GM12878 (cell line): ENCODE data around the gene DHRS12. TPM values are rescaled to one million over a fixed set of nuclear protein-coding genes. Genes with fewer than 3 reads are reported as not detected.

Experiments used
- ATAC-seq: fragments of 200-7000 bp; cut with Tn5 transposase; 3 replicates; pipeline ENCODE4 v1.9.1; 2020; ENCODE audit warnings: mild to moderate bottlenecking, moderate library complexity
- BruUV-seq: library from RNA; stranded (reverse); fragments of 400-500 nt; replicated peaks from 2 replicates; lab custom pipeline; 2021; lab: Mats Ljungman, UMichigan
- CTCF ChIA-PET: fragments of 300-600 bp; sonication (Branson Sonifier 250); formaldehyde crosslinking; extraction: SDS; loops from one replicate; lab custom pipeline; 2021; ENCODE audit warnings: inconsistent platforms; lab: Yijun Ruan, JAX
- POLR2A ChIA-PET: fragments of 350-600 bp; formaldehyde crosslinking; extraction: SDS; loops from one replicate; lab custom pipeline; 2021; ENCODE audit warnings: inconsistent platforms; lab: Charles Lee
- RAD21 ChIA-PET: fragments of 300-600 bp; sonication (Branson Sonifier 250); formaldehyde crosslinking; loops from one replicate; lab custom pipeline; 2023; ENCODE audit warnings: antibody characterized with exemption; ENCODE audit not compliant: unreplicated experiment; lab: Charles Lee
- SMC1A ChIA-PET: fragments of 300-600 bp; sonication (Branson Sonifier 250); formaldehyde crosslinking; loops from one replicate; lab custom pipeline; 2023; ENCODE audit not compliant: unreplicated experiment, uncharacterized antibody; lab: Charles Lee
- DNase-seq: peaks from one replicate; pipeline ENCODE4 v3.0.0-alpha.2; 2011; ENCODE audit warnings: low read depth, low spot score
- FAIRE-seq: peaks from 3 replicates; lab custom pipeline; 2011; peaks lifted over from hg19 to GRCh38; lab: Jason Lieb, UNC
- H2AFZ ChIP-seq: 2 replicates; pipeline ENCODE4 v1.6.0; 2011; ENCODE audit warnings: low read depth, low read length, control low read depth; ENCODE audit not compliant: control insufficient read depth
- H3K27ac ChIP-seq: 2 replicates; pipeline ENCODE4 v1.5.1; 2011; ENCODE audit warnings: control low read depth; ENCODE audit not compliant: control insufficient read depth, insufficient read depth
- H3K27me3 ChIP-seq, 2 experiments: replicated peaks in 1 of 2; 2 replicates each; pipeline versions ENCODE4 v1.6.0 to v1.6.1; 2011; ENCODE audit warnings: low read length in 1 of 2; ENCODE audit not compliant: control insufficient read depth in 2 of 2, insufficient read depth in 2 of 2
- H3K36me3 ChIP-seq, 2 experiments: 2 replicates each; pipeline ENCODE4 v1.5.1; 2011; ENCODE audit warnings: low read length in 1 of 2; ENCODE audit not compliant: control insufficient read depth in 2 of 2, insufficient read depth in 2 of 2
- H3K4me1 ChIP-seq: 2 replicates; pipeline ENCODE4 v1.6.1; 2011; ENCODE audit warnings: mild to moderate bottlenecking, low read length, moderate library complexity, mixed read lengths; ENCODE audit not compliant: control insufficient read depth, insufficient read depth
- H3K4me2 ChIP-seq: 2 replicates; pipeline ENCODE4 v1.6.0; 2011; ENCODE audit warnings: control low read depth; ENCODE audit not compliant: control insufficient read depth, insufficient read depth
- H3K4me3 ChIP-seq: fragments of 200-600 bp; sonication (generic); 2 replicates; pipeline ENCODE4 v1.5.1; 2016
- H3K79me2 ChIP-seq: 2 replicates; pipeline ENCODE4 v1.6.0; 2011; ENCODE audit warnings: low read length; ENCODE audit not compliant: control insufficient read depth, insufficient read depth
- H3K9ac ChIP-seq: 2 replicates; pipeline ENCODE4 v1.8.0; 2011; ENCODE audit warnings: low read length, control low read depth, mixed read lengths; ENCODE audit not compliant: control insufficient read depth, insufficient read depth
- H3K9me3 ChIP-seq: replicated peaks from 3 replicates; pipeline ENCODE4 v1.5.1; 2011; ENCODE audit warnings: mild to moderate bottlenecking, low read length; ENCODE audit not compliant: control insufficient read depth, insufficient read depth
- H4K20me1 ChIP-seq: 2 replicates; pipeline ENCODE4 v1.6.0; 2011; ENCODE audit not compliant: control insufficient read depth, insufficient read depth
- EED ChIP-seq: sonication (generic); IDR thresholded peaks from 2 replicates; pipeline ENCODE4 v1.6.1; 2016; ENCODE audit warnings: antibody characterized with exemption, low read depth
- EP300 ChIP-seq, 2 experiments: fragments of 150-350 bp in 1 of 2; IDR thresholded peaks; 2 replicates each; pipeline ENCODE4 v1.6.1; 2011 to 2012; ENCODE audit warnings: low read depth in 2 of 2, low read length in 2 of 2, borderline replicate concordance in 1 of 2, improper control_type of control experiment in 1 of 2, inconsistent platforms in 1 of 2; ENCODE audit not compliant: control insufficient read depth in 1 of 2
- HDAC2 ChIP-seq: fragments of 200-600 bp; sonication (generic); IDR thresholded peaks from 2 replicates; pipeline ENCODE4 v1.6.1; 2017
- IKZF1 ChIP-seq: fragments of 450-650 bp; conservative IDR thresholded peaks from 2 replicates; pipeline ENCODE4 v1.6.1; 2017; ENCODE audit warnings: antibody characterized with exemption, mild to moderate bottlenecking
- IKZF2 ChIP-seq, 2 experiments: fragments of 450-650 bp; IDR thresholded peaks; 2 replicates each; pipeline ENCODE4 v1.6.1; 2017; ENCODE audit warnings: mild to moderate bottlenecking in 2 of 2, moderate library complexity in 2 of 2
- JUNB ChIP-seq: IDR thresholded peaks from 2 replicates; pipeline ENCODE4 v1.6.1; 2016; ENCODE audit warnings: antibody characterized with exemption, mild to moderate bottlenecking
- MTA2 ChIP-seq: fragments of 450-650 bp; IDR thresholded peaks from 2 replicates; pipeline ENCODE4 v1.6.1; 2016; ENCODE audit warnings: low read depth, mild to moderate bottlenecking, moderate library complexity
- NBN ChIP-seq: fragments of 450-650 bp; IDR thresholded peaks from 2 replicates; pipeline ENCODE4 v1.6.1; 2016
- NFIC ChIP-seq: IDR thresholded peaks from 2 replicates; pipeline ENCODE4 v1.6.1; 2012; ENCODE audit warnings: low read depth, mild to moderate bottlenecking, inconsistent platforms, low read length, moderate library complexity
- NR2C2 ChIP-seq: IDR thresholded peaks from 2 replicates; pipeline ENCODE4 v1.6.1; 2011; ENCODE audit warnings: borderline replicate concordance, low read depth; ENCODE audit not compliant: control insufficient read depth, insufficient read length
- PAX5 ChIP-seq: IDR thresholded peaks from 2 replicates; pipeline ENCODE4 v1.6.1; 2011; ENCODE audit warnings: low read depth, low read length, borderline replicate concordance
- POU2F2 ChIP-seq: IDR thresholded peaks from 3 replicates; pipeline ENCODE4 v1.6.1; 2011; ENCODE audit warnings: low read depth, mild to moderate bottlenecking, low read length, borderline replicate concordance
- RAD51 ChIP-seq: fragments of 450-650 bp; IDR thresholded peaks from 2 replicates; pipeline ENCODE4 v1.6.1; 2016; ENCODE audit warnings: moderate library complexity, mild to moderate bottlenecking, inconsistent platforms
- SIX5 ChIP-seq: IDR thresholded peaks from 2 replicates; pipeline ENCODE4 v1.6.1; 2011; ENCODE audit warnings: mild to moderate bottlenecking, low read depth, low read length, moderate library complexity; ENCODE audit not compliant: severe bottlenecking
- SMAD1 ChIP-seq: fragments of 450-650 bp; IDR thresholded peaks from 2 replicates; pipeline ENCODE4 v1.6.1; 2018; ENCODE audit warnings: mild to moderate bottlenecking, low read depth; ENCODE audit not compliant: partially characterized antibody
- SP1 ChIP-seq: IDR thresholded peaks from one replicate; pipeline ENCODE4 v1.6.1; 2011; ENCODE audit warnings: low read depth, low read length
- SPI1 ChIP-seq: IDR thresholded peaks from 2 replicates; pipeline ENCODE4 v1.6.1; 2011; ENCODE audit warnings: low read depth, mild to moderate bottlenecking, low read length, moderate library complexity, borderline replicate concordance; ENCODE audit not compliant: insufficient read depth
- STAT3 ChIP-seq: IDR thresholded peaks from 2 replicates; pipeline ENCODE4 v1.6.1; 2011; ENCODE audit warnings: low read depth, low read length, improper control_type of control experiment
- TCF3 ChIP-seq: IDR thresholded peaks from 2 replicates; pipeline ENCODE4 v1.6.1; 2012; ENCODE audit warnings: low read depth, mild to moderate bottlenecking, low read length, borderline replicate concordance; ENCODE audit not compliant: insufficient read depth
- YBX1 ChIP-seq: fragments of 450-650 bp; IDR thresholded peaks from 2 replicates; pipeline ENCODE4 v1.6.1; 2016; ENCODE audit warnings: antibody characterized with exemption
- ZBTB11 ChIP-seq: fragments of 450-650 bp; formaldehyde crosslinking; IDR thresholded peaks from 2 replicates; pipeline ENCODE4 v1.5.0; 2022; ENCODE audit warnings: mild to moderate bottlenecking, missing genetic modification characterization
- ZNF207 ChIP-seq: fragments of 450-650 bp; IDR thresholded peaks from 2 replicates; pipeline ENCODE4 v1.6.1; 2014; ENCODE audit warnings: antibody characterized with exemption, mild to moderate bottlenecking, borderline replicate concordance
- WGBS: methylation state at CpG from one replicate; pipeline ENCODE4 v1.1.6; 2016; ENCODE audit warnings: low lambda C conversion rate; ENCODE audit not compliant: insufficient replicate concordance, insufficient coverage; ENCODE audit errors: missing lambda C conversion rate; 5-methylcytosine and 5-hydroxymethylcytosine counted together
- in situ Hi-C: fragments of 300-500 bp; cut with MboI; formaldehyde crosslinking; loops from 9 replicates; pipeline ENCODE4 v1.14.3; 2018; ENCODE audit warnings: mixed read lengths
- intact Hi-C: fragments of 100-400 bp; cut with micrococcal nuclease; formaldehyde crosslinking; loops from one replicate; pipeline ENCODE4 v1.14.2; 2022; ENCODE audit not compliant: unreplicated experiment
- polyA plus RNA-seq, 11 experiments: library from polyadenylated mRNA; depleted of rRNA in 4 of 11; unstranded in 6 of 11; stranded (reverse) in 5 of 11; fragments of >200 nt; fragmentation: Nextera tagmentation in 4 of 11; fragmentation: Illumina TruSeq in 1 of 11; extraction: Ambion mirVana in 4 of 11; extraction: Trizol in 1 of 11; gene quantifications; 1 replicate in 1 of 11; 2 replicates in 10 of 11; pipeline versions ENCODE4 v1.2.1 to v1.2.3, GENCODE V29; 2011 to 2016; ENCODE audit warnings: inconsistent platforms in 2 of 11, missing spikeins in 2 of 11, low read depth in 1 of 11
- total RNA-seq, 4 experiments: library from RNA; depleted of rRNA in 3 of 4; stranded (reverse); fragments of >200 nt in 3 of 4; fragmentation: Illumina TruSeq in 1 of 4; extraction: Trizol in 1 of 4; gene quantifications; 2 replicates each; pipeline versions ENCODE4 v1.2.1 to v1.2.3, GENCODE V29; 2013 to 2021

DHRS12 gene
- total and polyA plus RNA-seq, 10 of the 15 experiments (the other 5 are each of a cell fraction or from before 2014, with no cell fraction given) = 2.9 to 11.3 (median 8.2) TPM

- ChIA-PET SMC1A (interaction anchor here (0.7 to 4.9 kb wide), 6 partner anchors 10 to 304 kb away, joined by 3 to 36 read pairs (median 6); no protein-coding TSS in a partner anchor), CTCF (interaction anchor here (0.7 to 6.3 kb wide), 8 partner anchors 10 to 309 kb away, joined by 3 to 44 read pairs (median 5); partner anchors contain the start of gene TMEM272), RAD21 (interaction anchor here (0.7 to 1.9 kb wide), 4 partner anchors 10 to 366 kb away, joined by 3 to 7 read pairs (median 4); partner anchors contain the start of gene INTS6), POLR2A (no interaction called here)
- Histone ChIP-seq H3K4me1 (peaks cover 28% of the 10 kb centered on the region), H3K36me3 (no peaks in the 10 kb centered on the region), H3K4me3 (no peak overlapping the region), H4K20me1 (no peaks in the 10 kb centered on the region), H3K79me2 (no peaks in the 10 kb centered on the region), H3K9me3 (no peaks in the 10 kb centered on the region), H3K27me3 (no peaks in the 10 kb centered on the region), H3K27ac (peak overlapping the region; percentile 27; the same call in 1 of the 2 replicates), H3K4me2 (peak overlapping the region; percentile 52; the same call in 1 of the 2 replicates), H3K9ac (no peak overlapping the region), H2AFZ (no peak overlapping the region)
- WGBS = 40% methylated on average over 9 of the region's 9 CpGs
- FAIRE-seq (no peak), ATAC-seq (peak; percentile 76), DNase-seq (no peak)
- in situ Hi-C loops = no loop called here
- BruUV-seq = no TSS peak
- intact Hi-C loops = loop anchor here (5.0 to 10.0 kb wide), 3 partner anchors 138 to 636 kb away; partner anchors contain the start of genes CKAP2 and VPS36
- TF ChIP-seq RAD51 (peak; percentile 30; the same call in 1 of the 2 replicates), NFIC (peak; percentile 38; the same call in 1 of the 2 replicates), STAT3 (no peak), SPI1 (peak; percentile 51; the same call in 1 of the 2 replicates), POU2F2 (0 out of 3 replicates have a peak, but pooled peaks have one; percentile 20), NR2C2 (no peak), SP1 (peak; percentile 35), IKZF2 (IDR thresholded peaks at IDR 0.05) (peak; percentile 82 to 89), ZNF207 (no peak), JUNB (no peak), SMAD1 (no peak), YBX1 (no peak), EP300 (IDR thresholded peaks at IDR 0.05; ENCODE audit: borderline replicate concordance in 1 of 2, control insufficient read depth in 1 of 2, low read depth in 2 of 2, low read length in 2 of 2) (0 out of 4 replicates have a peak, but pooled peaks of 1 of the 2 experiments have one; percentile 29), TCF3 (no peak), HDAC2 (no peak), ZBTB11 (CRISPR knock-in tag) (no peak), SIX5 (no peak), NBN (peak; percentile 58; the same call in 1 of the 2 replicates), IKZF1 (peak; percentile 94), EED (peak; percentile 86), MTA2 (peak; percentile 52; the same call in 1 of the 2 replicates), PAX5 (peak; percentile 48; the same call in 1 of the 2 replicates)
Measured at GRCh38 chr13:51818781-51819511, 15.0 kb upstream of the DHRS12 start.
